Measurements from ENCODE around the gene TLL2. TPM values are rescaled to one million over a fixed set of nuclear protein-coding genes. Genes with fewer than 3 reads are reported as not detected.

The TLL2 gene
- total and polyA plus RNA-seq, 11 donors = 1.8 to 8.6 (median 4.6) TPM

DNA sequence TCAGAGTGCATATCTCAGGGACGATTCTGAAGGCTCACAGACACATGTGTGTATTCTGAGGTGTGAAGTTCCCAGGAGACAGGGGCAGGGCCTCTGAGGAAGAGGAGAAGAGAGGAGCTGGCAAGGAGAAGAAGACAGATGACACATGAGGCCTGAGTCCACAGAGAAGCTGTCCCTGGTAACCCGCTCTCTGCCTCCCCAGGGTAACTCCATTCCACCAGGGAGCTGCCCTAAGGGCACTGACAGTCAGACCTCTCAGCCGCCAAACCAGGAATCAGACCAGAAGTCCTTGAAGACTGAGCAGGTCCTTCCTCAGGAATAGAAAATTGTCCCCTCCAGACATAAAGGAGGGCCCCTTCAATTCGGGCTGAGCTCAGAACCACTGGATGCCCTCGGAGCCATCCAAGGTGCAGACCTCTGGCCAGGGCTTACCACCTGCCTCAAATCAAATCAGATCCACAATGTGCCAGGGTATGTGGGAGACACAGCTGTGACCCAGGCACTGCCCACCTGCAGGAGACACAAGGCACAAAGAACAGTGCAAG is 57.4 kb downstream of the TLL2 start:
- H3K27me3 ChIP-seq = no peaks in the 10 kb centered on the region
- no peak overlapping the region for H3K27ac ChIP-seq
- TF ChIP-seq CTCF (IDR thresholded peaks at IDR 0.05) (no peak), POLR2A (IDR thresholded peaks at IDR 0.05) (no peak)
- peaks cover 0 to 6% (median 0%) of the 10 kb centered on the region in 12 donors for H3K9me3 ChIP-seq
- 78 to 85% (median 82%) methylated on average over 5 of the region's 5 CpGs for WGBS, 4 donors
- intact Hi-C loops (cut with DNase I) = no loop called here
- no peaks in the 10 kb centered on the region for H3K36me3 ChIP-seq
- no peak overlapping the region for H3K4me3 ChIP-seq
- no peaks in the 10 kb centered on the region for H3K4me1 ChIP-seq
- ATAC-seq (no peak), DNase-seq (no peak)

DNA sequence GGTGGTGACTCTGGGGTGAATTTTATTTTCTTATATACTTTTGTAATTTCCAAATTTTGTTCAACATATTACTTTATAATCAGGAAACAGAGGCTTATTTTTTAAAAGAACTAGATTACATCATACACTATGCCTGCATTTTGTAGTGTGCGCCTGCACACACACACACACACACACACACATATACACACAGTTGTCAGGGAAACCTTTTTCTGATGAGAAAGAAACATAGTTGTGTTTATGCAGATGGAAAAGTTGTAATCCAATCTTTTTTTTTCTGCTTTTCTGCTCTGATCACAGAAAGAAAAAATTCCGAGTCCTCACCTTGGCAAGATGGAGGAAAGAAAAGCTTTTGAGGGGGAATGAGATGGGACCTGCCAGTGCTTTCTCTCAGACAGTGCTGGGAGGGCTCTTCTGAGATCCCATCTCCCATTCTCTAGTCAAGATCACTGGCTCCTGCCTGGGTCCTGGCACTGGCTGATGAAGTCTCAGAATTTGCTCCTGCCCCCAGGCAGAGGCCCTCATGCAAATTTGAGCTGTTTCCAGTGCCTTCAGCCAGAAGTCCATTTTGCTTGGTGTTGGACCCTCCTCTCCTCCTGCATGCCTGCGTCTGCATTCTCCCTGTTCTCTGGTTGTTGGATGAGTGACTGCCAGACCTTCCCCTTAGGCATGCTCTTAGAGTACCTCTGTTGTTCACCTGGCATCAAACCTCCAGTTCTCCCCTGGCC is 59.7 kb downstream of the TLL2 start:
- Histone ChIP-seq H3K27ac (no peak overlapping the region), H3K9me3 (no peaks in the 10 kb centered on the region), H3K4me1 (peaks cover 0 to 2% (median 0%) of the 10 kb centered on the region in 12 donors), H3K4me3 (no peak overlapping the region), H3K36me3 (no peaks in the 10 kb centered on the region), H3K27me3 (no peaks in the 10 kb centered on the region)
- TF ChIP-seq POLR2A (IDR thresholded peaks at IDR 0.05) (no peak), CTCF (IDR thresholded peaks at IDR 0.05) (no peak)
- intact Hi-C loops (cut with DNase I) = no loop called here
- ATAC-seq (no peak), DNase-seq (peak in 1 of 5 donors; percentile 2)
- 77 to 92% (median 85%) methylated on average over 3 of the region's 3 CpGs for WGBS, 4 donors

- WGBS, 4 donors = 60 to 82% (median 67%) methylated on average over 7 of the region's 7 CpGs
Observed at GRCh38 chr10:96452494-96453153, 61.1 kb downstream of the TLL2 start.

More at GRCh38 chr10:96452494-96453153, 61.1 kb downstream of the TLL2 start:
- Histone ChIP-seq H3K9me3 (no peaks in the 10 kb centered on the region), H3K36me3 (no peaks in the 10 kb centered on the region), H3K4me1 (peaks cover 0 to 16% (median 2%) of the 10 kb centered on the region in 12 donors), H3K27me3 (no peaks in the 10 kb centered on the region), H3K27ac (no peak overlapping the region), H3K4me3 (no peak overlapping the region)
- DNase-seq (no peak), ATAC-seq (no peak)
- TF ChIP-seq CTCF (IDR thresholded peaks at IDR 0.05) = no peak
- TF ChIP-seq POLR2A (IDR thresholded peaks at IDR 0.05) = no peak
- intact Hi-C loops (cut with DNase I) = no loop called here
